Pons (tissue), 1 donor: ENCODE measurements around the gene CDSN.
A peak's percentile ranks its signal among the peaks of the same experiment; 100 is the strongest.

Source experiments
- DNase-seq: peaks from one replicate; pipeline ENCODE4 v3.0.0-alpha.2; 2016; ENCODE audit warnings: low spot score

The CDSN gene

DNA sequence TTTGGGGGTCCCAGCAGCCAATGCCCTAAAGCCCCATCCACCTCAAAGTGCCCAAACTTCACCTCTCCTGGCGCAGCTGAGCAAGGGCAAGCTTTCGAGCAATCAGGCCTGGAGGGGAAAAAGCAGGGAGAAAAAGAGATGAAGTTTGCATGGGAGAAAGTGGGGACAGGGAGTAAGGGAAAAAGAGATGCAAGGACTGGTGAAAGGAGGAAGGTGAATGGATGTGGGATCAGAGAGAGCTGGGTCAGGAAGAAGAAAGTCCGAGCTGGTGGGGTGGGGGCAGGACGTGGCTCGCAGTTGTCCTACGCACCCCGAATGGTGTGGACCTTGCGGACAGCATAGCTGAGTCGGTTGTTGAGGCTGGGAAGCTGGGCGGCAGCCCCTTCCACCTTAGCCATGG lies 25.1 kb upstream of the CDSN start:
- no peak for DNase-seq

DNA sequence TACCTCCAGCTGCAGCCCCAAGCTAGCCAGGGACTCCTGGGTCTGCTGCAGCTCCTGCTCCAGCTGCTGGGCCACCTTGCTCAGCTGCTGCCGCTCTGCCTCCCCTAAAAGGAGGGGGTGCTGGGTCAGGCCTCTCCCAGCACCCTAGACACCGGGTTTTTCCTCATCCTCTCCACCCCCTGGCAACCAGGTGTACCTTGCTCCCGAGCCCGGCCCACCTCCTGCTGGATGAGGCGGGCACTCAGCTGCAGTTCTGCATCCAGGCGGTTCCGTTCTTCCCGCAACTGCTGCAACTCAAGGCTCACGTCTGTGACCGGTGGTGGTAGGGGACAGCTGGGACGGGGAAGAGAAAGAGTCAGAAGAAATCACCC lies 24.7 kb upstream of the CDSN start:
- DNase-seq, result no peak

DNA sequence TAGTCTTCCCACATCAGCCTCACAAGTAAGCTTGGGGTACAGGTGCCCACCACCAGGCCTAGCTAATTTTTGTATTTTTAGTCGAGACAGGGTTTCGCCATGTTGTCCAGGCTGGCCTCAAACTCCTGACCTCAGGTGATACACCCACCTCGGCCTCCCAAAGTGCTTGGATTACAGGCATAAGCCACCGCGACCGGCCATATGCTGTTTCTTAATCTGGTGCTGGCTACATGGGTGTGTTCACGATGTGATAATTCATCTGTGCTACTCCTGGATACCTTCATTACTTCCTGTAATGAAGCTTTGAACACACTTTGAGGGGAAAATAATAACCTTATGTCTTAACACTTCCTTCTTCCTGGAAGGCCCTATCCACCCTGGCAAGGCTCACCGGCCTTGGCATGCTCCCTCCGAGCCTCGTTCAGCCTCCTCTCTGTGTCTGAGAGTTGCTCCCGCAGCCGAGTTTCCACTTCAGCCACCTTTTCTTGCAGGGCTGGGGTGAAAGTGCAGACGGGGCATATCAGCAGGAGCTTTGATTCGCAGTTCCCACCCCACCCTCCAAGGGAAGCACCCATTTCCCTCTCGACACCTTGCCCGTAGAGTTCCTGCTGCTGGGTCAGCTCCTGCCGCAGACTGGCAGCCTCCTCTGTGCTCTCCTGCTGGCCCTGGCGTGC lies 24.2 kb upstream of the CDSN start:
- DNase-seq, result no peak

DNA sequence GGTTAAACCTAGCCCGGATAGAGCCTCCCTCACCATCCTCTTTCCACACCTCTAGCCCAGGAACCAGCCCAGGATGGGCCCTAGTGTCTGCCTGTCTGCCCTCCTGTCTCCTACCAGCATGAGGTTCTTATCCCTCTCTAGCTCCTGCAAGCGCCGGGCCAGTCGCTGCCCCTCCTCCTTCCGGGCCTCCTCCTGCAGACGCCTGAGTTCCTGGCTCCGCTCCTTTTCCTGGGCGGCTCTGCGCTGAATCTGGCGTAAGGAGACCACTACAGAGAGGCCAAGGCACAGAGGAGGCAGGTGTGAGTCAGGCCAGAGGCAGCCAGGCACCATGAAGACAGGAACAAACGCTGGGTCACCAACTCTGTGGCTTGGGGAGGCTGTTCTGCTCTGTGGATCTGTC lies 22.9 kb upstream of the CDSN start:
- DNase-seq, result no peak

DNA sequence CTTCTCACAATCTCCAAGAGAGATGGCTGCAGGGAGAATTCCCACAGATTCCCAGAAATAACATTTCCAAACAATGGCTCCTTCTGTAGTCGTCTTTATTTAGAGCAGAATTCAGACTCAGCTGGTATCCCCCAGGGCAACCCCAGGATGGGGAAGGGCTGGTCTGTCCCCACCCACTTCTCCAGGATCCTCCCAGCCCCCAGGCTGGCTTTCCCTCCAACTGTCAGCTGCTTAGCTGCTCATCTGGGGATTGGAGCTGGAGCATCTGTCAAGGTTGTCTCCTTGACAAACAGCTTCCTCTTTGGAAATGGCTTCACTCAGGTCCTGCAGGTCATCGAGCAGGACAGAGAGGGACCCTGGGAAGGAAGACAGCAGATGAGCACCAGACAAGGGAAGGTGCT lies 22.1 kb upstream of the CDSN start:
- no peak for DNase-seq

DNA sequence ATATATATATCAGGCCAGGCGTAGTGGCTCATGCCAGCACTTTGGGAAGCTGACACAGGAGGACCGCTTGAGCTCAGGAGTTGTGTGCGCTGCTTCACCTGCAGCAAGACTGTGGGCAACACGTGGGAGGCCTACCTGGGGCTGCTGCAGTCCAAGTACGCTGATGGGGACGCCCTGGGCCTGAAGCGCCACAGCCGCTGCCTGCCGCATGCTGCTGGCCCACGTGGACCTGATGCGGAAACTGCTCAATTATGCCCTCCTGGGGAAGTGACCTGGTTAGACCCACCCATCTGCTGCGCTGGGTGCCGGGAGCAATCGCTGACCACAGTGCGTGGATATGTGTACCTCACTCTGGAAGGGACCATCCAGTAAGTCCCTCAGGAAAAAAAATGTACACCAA lies 20.4 kb upstream of the CDSN start:
- DNase-seq, result no peak

DNA sequence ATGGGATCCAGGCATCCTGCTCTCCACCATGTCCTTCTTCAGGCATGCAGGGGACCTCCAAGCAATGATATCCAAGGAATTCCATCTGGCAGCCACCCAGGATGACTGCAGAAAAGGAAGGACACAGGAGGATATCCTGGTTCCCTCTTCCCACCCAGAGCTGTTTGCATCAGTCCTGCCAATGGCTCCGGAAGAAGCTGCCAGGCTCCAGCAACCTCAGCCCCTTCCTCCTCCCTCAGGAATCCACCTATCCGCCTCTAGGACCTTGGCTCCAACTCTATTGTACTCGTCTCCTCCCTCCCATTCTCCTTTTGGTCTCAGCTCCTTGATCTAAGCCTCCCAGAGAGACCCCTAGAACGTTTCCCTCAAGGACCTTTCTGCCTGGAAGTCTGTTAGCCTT lies 19.4 kb upstream of the CDSN start:
- no peak for DNase-seq

DNA sequence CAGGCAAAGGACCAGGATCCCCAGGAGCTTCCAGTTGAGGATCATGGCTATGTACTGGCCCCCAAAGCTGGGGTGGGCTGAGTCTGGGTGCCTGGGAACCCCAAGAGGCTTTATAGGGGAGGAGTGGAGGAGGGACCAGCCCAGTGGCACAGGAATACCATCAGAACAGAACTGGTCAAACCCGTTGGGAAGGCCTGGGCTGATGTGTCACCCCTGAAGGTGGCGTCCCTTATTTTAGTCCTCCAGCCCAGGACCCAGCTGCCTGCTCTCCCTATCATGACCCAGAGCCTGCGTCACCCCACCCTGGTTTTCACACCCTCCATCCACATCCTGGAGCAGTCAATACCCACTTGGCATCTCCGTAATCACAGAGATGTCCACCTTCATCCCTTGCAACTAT lies 18.7 kb upstream of the CDSN start, which contains the start of gene PSORS1C2:
PSORS1C2 (minus strand) TSS at position 85 of the 400 bp plus-strand sequence; CDS start at position 45, 40 bp downstream.
- no peak for DNase-seq

DNA sequence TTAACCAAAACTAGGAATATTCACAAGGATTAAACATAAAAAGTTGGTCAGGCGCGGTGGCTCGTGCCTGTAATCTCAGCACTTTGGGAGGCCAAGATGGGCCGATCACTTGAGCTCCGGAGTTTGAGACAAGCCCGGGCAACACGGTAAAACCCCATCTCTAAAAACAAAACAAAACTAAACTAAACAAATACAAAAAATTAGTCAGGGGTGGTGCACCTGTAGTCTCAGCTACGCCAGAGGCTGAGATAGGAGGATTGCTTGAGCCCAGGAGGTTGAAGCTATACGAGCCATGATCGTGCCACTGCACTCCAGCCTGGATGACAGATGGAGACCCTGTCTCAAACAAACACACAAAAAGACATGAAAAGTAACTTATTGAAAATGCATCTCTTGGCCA lies 15.5 kb upstream of the CDSN start:
- DNase-seq, result no peak

DNA sequence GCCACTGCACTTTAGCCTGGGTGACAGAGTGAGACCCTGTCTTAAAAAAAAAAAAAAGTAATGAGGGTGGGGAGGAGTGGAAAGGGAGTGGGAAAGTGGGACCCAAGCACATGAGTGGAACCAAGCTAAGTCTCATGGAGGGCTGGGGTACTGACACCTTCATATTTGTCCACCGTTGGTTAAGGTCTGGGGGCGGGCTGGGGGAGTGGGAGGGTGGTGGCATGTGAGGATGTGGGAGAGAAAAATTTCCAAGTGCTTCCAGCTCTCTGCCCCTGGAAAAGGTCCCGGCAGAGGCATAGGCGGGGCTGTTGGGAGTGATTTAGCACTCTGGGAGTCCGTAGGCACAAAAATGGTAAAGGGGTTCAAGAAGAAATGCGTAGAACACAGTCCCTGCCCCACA lies 12.6 kb upstream of the CDSN start:
- DNase-seq, result no peak

DNA sequence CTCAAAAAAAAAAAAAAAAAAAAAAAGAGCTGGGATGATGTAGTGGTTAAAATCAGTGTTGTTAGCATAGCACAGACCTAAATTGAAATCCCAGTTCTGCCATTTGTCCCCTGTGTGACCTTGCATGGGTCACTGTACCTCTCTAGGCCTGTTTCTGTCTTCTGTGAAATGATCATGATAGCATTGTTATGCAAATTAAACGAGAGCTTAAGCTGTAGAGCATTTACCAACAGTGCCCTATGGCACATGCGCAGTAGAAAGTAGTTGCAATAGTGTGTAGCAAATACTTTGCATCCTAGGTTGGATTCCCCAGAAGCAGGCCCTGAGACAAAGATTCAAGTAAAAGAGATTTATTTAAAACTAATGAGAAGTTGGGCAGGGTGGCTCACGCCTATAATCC lies 11.3 kb upstream of the CDSN start:
- no peak for DNase-seq

DNA sequence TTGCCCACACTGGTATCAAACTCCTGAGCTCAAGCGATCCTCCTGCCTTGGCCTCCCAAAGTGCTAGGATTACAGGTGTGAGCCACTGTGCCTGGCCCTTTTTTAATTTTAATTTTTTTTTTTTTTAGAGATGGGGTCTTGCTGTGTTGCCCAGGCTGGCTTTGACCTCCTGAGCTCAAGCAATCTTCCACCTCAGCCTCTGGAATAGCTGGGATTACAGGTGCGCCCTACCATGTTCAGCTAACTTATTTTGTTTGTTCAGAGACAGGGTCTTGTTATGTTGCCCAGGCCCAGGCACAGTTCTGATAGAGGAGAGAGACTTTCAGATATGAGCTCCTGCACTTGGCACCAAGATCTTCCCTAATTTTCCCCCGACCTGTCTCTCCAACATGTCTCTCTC lies 10.5 kb upstream of the CDSN start:
- DNase-seq, result no peak

DNA sequence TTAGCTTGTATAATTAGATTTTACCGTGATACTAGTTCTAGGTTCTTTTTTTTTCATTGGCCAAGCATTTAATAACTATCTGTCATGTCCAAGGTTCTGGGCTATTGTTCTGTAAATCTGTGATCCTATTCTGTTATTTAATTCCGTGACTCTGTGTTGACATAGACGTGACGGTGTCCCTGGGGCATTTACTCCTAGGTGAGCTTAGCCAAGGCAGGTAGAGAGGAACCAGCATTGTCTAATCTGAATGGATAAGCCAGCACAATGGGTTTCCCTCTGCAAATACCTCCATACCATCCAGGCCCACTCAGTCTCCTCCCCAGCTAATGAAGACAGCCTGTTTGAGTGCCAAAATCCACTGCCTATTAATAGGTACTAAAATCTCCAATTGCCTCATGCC lies 8.9 kb upstream of the CDSN start:
- DNase-seq, result no peak

DNA sequence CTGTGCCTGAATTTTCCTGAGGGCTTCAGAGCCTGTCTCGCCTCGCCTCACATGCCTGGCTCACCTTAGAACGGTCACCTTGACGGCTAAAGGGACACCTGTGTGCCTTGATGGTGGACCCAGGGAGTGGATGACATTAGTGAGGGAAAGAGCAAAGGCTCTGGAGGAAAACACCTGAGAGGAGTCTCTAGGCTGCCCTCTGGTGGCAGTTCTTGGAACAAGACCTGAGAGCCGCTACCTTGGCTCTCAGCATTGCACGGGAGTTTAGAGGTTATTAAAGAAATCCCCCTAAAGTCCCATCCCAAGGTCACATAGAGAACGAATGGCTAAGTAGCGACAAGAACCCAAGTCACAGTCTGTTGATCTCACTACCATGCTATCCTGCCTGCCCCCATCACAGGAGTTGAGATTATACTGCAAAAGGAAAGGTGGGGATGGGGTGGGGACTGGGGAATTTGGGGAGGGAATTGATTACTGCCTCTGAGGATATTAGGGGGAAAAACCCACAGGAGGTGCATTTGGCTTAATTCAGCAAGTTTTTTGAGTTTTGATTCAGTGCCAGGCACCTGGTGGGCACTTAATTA lies 7.9 kb upstream of the CDSN start:
- peak; percentile 43 for DNase-seq

DNA sequence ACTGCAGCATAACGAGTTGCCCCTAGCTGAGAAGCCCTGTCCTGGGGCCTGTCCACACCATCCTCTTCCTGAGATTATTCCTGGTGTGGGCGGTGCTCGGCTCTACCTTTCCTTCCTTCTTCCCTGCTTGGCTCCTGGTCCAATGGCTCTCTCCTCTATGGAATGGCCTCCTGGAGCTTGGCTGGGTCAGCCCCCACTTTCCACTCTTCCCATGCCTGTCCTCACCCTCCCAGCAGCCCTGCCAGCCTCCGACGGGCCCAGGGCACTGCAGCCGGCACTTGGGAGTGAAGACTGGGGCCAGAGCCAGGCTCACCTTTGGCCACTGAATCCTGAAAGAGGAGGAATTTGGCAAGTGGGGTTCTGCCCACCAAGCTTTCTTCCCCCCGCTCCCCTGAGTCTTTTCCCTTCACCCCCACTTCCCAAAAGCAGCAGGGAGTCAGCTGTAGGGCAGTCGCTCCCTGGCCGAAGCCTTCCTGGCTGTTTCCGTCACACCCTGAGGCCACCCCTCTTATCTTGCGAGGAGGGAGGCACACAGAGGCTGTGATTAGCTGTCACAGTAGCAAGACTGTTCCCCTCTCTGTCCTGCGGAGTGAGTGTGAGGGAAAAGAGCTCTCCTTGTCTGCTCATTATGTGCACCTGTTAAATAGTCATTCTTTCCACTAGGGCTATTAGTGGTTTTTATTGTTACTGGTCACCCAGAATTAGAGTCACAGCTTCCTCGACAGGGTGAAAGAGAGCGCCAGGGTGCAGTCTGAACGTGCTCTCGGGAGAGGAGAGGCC lies 6.3 kb upstream of the CDSN start:
- DNase-seq, result no peak

DNA sequence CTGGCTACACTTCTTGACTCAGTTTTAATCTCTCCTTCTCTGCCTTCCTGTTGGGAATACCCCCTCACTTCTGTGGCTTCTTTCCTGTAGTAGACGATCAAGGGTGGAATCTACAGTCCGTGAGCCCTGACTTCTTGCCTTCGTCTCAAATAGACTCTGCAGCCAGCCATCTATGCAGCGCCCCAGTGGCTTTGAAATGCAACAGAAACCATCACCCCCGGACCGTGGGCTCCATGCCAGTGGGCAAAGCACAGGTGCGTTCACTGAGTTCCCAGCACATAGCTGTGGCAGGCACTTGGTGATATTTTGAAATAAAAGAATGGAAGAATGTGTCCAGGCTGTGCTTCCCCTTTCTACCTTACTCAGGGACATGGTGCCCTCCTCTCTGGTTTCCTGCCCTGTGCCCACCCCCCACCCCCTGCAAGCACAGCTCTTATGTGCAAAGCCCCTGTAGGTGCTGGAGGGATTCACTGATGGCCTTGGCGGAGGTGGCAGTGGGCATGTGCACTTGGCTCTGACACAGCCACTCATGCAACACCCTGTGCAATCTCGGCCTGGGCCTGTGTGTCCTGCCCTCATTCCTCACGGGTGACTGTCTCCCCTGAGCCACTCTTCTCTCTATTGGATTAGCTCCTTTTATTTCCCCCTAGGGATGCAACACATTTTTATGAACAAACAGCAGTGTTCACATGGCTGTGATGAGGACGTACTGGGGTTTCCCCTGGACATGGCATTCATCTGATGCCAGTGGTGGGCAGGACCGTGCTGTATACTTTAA lies 5.5 kb upstream of the CDSN start:
- no peak for DNase-seq

DNA sequence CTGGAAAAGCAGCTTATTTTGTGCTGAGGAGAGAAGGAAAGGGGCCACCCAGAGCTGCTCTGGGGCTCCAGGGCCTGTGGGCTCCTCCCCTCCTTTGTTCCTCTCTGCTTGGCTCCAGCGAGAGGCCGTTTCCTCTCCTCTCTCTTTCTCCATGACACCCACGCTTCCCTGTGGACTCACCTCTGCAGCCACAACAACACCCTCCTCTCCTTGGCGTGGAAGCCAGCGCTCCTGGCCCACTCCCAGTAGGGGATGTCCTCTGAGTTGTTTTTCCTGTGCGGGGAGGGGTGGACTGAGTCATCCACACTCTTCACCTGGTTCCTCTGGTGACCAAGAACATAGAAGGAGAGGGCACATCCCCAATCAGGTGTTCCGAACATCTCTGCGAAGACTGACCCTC lies 4.9 kb upstream of the CDSN start:
- no peak for DNase-seq

DNA sequence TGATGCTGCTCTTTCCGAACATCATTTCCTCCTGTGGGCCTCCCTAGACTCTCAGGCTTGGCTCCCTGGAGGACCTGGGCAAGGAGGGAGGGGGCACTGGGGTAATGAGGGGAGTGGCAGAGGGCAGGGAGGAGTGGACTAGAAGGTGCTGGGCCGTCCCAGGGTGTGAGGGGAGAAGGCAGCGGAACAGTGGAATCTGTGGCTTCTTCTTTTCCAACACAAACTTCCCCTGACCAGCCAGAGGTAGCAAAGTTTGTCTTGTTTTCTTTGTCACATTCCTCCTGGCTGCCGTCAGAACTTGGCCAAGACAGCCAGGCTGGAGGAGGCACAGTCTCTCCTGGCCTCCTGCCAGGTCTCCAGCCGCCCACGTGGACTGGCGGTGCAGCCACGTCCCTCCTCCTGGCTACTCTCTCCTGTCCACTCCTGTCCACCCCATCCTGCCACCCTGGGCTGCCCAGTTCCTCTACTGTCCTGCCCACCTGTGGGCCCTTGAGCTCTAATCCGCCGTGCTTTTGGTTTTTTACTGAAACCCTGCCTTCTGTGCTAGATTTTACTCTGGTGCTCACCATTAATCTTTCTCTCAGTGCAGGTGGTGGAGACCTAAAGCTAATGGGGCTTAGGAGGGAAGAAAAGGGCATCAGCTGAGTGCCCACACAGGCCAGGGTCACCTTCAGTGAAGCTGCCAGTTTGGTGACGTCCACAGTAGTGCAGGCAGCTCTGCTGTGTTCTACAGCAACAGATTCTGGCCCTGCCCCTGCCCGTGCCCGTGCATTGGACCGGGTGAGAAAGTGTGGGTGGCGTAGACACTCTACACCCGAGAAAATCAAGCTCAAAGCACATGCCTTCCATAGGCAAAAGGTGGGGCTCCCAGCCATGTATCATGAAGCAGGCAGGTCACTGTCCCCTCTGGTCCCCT lies 2.8 kb upstream of the CDSN start:
- DNase-seq, result peak; percentile 35

DNA sequence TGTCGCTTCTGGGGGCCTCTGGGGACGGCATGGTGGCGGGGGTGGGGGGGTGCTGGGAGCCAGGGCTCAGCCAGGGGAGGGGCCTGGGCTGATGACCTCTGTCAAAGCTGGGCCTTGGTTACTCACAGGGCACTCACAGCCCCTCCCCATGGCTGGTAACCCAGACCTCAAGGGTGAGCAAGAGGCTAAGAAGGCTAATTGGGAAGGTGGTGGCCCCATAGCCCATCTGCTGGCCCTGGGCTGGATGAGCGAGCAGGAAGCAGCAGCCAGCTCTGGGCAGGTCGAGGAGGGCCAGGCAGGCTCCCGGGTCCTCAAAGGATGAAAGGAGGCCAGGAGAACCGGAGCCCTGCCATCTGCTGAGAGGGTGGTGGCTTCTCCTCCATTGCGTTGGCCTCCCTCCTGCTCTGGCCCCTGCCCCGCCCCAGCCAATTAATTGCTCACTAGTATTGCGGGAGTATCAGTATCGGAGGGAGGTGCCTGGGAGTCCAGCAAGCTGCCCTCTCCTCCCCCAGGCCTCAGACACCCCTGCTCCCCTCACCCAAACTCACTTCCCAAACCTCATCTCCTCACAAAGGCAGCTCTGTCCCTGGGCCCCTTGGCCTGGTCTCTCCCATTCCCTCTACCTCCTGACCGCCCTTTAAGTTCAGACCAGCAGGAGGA lies 1.0 kb upstream of the CDSN start:
- no peak for DNase-seq

DNA sequence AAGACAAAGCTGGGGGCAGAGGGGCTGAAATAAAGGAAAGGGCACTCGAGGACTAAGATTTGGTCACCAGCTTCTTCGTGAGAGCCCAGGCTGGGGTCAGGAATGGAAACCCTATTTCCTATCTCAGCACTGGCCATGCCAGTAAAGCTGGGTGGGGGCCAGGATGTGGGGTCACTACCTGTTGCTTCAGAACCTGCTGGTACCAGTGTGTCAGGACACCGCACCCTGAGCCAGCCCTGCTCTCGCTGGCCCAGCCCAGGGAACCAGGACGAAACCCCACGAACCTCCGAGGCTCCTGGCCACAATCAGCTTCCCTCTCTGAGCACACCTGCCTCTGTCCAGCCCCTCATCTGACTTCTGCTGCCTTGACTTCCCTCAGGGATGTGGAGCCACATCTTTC lies 2.1 kb downstream of the CDSN start:
- DNase-seq, result no peak
